H1 (cell line): ENCODE results near the gene MROH2B. TPM values are rescaled to one million over a fixed set of nuclear protein-coding genes. Genes with fewer than 3 reads are reported as not detected.

Experiments
- CTCF ChIA-PET: fragments of 300-600 bp; sonication (Branson Sonifier 250); formaldehyde crosslinking; loops from one replicate; lab custom pipeline; 2021; ENCODE audit not compliant: partially characterized antibody; lab: Charles Lee
- POLR2A ChIA-PET: fragments of 300-600 bp; sonication (Branson Sonifier 250); formaldehyde crosslinking; loops from one replicate; lab custom pipeline; 2021; ENCODE audit warnings: inconsistent platforms; ENCODE audit not compliant: partially characterized antibody; lab: Charles Lee
- DNase-seq, 2 experiments: peaks; one replicate each; pipeline versions ENCODE4 v3.0.0 to v3.0.0-alpha.2; 2010 to 2022; ENCODE audit warnings: low spot score in 2 of 2, low read depth in 1 of 2, mixed read lengths in 1 of 2
- FAIRE-seq: peaks from 2 replicates; lab custom pipeline; 2011; peaks lifted over from hg19 to GRCh38; lab: Jason Lieb, UNC
- H2AFZ ChIP-seq: 2 replicates; pipeline ENCODE4 v1.8.1; 2012; ENCODE audit warnings: low read length, inconsistent platforms
- H2AK5ac ChIP-seq: 2 replicates; pipeline ENCODE4 v1.6.1; 2013; ENCODE audit warnings: low read depth, low read length
- H2BK120ac ChIP-seq: replicated peaks from 2 replicates; pipeline ENCODE3; 2013; ENCODE audit warnings: low read depth, low read length, inconsistent platforms
- H2BK12ac ChIP-seq: 2 replicates; pipeline ENCODE4 v1.6.1; 2013; ENCODE audit warnings: low read depth, low read length
- H2BK15ac ChIP-seq: 2 replicates; pipeline ENCODE4 v1.6.1; 2013; ENCODE audit warnings: low read length
- H2BK20ac ChIP-seq: 2 replicates; pipeline ENCODE4 v1.6.1; 2013; ENCODE audit warnings: low read length
- H2BK5ac ChIP-seq: 2 replicates; pipeline ENCODE4 v1.6.1; 2013; ENCODE audit warnings: low read depth, low read length
- H3K14ac ChIP-seq: 2 replicates; pipeline ENCODE4 v1.6.1; 2013; ENCODE audit warnings: inconsistent platforms; ENCODE audit not compliant: insufficient read length
- H3K18ac ChIP-seq: 2 replicates; pipeline ENCODE4 v1.6.1; 2013; ENCODE audit warnings: low read length; ENCODE audit errors: extremely low read depth
- H3K23ac ChIP-seq: 2 replicates; pipeline ENCODE4 v1.6.1; 2013; ENCODE audit warnings: inconsistent platforms; ENCODE audit not compliant: insufficient read length
- H3K23me2 ChIP-seq: 2 replicates; pipeline ENCODE4 v1.6.1; 2013; ENCODE audit warnings: low read depth, low read length
- H3K27ac ChIP-seq: 2 replicates; pipeline ENCODE4 v1.6.1; 2011; ENCODE audit warnings: low read depth, low read length, inconsistent platforms
- H3K27me3 ChIP-seq, 4 experiments: replicated peaks in 1 of 4; 1 replicate in 1 of 4; 2 replicates in 3 of 4; pipeline versions ENCODE4 v1.6.1 to v1.8.1; 2011 to 2013; ENCODE audit warnings: low read length in 3 of 4, mild to moderate bottlenecking in 3 of 4, inconsistent platforms in 2 of 4, mixed read lengths in 2 of 4, moderate library complexity in 1 of 4; ENCODE audit not compliant: control insufficient read depth in 3 of 4, insufficient read depth in 3 of 4; ENCODE audit errors: extremely low read depth in 1 of 4
- H3K36me3 ChIP-seq, 4 experiments: 2 replicates each; pipeline versions ENCODE4 v1.6.1 to v1.8.1; 2011 to 2013; ENCODE audit warnings: mild to moderate bottlenecking in 4 of 4, low read length in 3 of 4, moderate library complexity in 2 of 4, control low read depth in 1 of 4, inconsistent platforms in 1 of 4; ENCODE audit not compliant: insufficient read depth in 4 of 4, control insufficient read depth in 2 of 4
- H3K4ac ChIP-seq: replicated peaks from 2 replicates; pipeline ENCODE3; 2013; ENCODE audit warnings: low read length, low read depth, mixed read lengths, inconsistent platforms; ENCODE audit not compliant: insufficient read length
- H3K4me1 ChIP-seq, 4 experiments: replicated peaks in 1 of 4; 1 replicate in 1 of 4; 2 replicates in 3 of 4; pipeline versions ENCODE4 v1.6.1 to v1.8.1; 2011 to 2013; ENCODE audit warnings: low read length in 3 of 4, inconsistent platforms in 2 of 4, mixed read lengths in 1 of 4; ENCODE audit not compliant: insufficient read depth in 4 of 4, control insufficient read depth in 3 of 4
- H3K4me2 ChIP-seq, 2 experiments: 2 replicates each; pipeline versions ENCODE4 v1.6.1 to v1.8.1; 2011 to 2013; ENCODE audit warnings: low read depth in 2 of 2, low read length in 2 of 2, control low read depth in 1 of 2, inconsistent platforms in 1 of 2, mild to moderate bottlenecking in 1 of 2; ENCODE audit not compliant: insufficient read depth in 1 of 2
- H3K4me3 ChIP-seq, 4 experiments: fragments of 200-600, 300-600 bp in 1 of 4; sonication (generic), shearing (Covaris generic), sonication (Bioruptor Twin) in 1 of 4; 2 replicates each; pipeline versions ENCODE4 v1.5.1 to v1.8.1; 2011 to 2016; ENCODE audit warnings: low read length in 4 of 4, low read depth in 3 of 4, control low read depth in 2 of 4, inconsistent platforms in 2 of 4, mild to moderate bottlenecking in 2 of 4, mixed read lengths in 1 of 4, moderate library complexity in 1 of 4; ENCODE audit not compliant: insufficient read depth in 2 of 4; ENCODE audit errors: extremely low read depth in 1 of 4
- H3K56ac ChIP-seq: replicated peaks from 2 replicates; pipeline ENCODE3; 2013; ENCODE audit warnings: low read depth, mild to moderate bottlenecking, mixed read lengths, low read length, inconsistent platforms; ENCODE audit not compliant: insufficient read length
- H3K79me1 ChIP-seq: 2 replicates; pipeline ENCODE4 v1.6.1; 2013; ENCODE audit warnings: low read depth, low read length, control low read depth
- H3K79me2 ChIP-seq, 2 experiments: 2 replicates each; pipeline versions ENCODE4 v1.6.1 to v1.8.1; 2012 to 2013; ENCODE audit warnings: low read length in 2 of 2, mild to moderate bottlenecking in 2 of 2, inconsistent platforms in 1 of 2; ENCODE audit not compliant: insufficient read depth in 2 of 2, control insufficient read depth in 1 of 2
- H3K9ac ChIP-seq, 4 experiments: replicated peaks in 1 of 4; 1 replicate in 1 of 4; 2 replicates in 3 of 4; pipeline versions ENCODE4 v1.6.1 to v1.8.1; 2011 to 2013; ENCODE audit warnings: low read depth in 3 of 4, low read length in 3 of 4, control low read depth in 2 of 4, mild to moderate bottlenecking in 2 of 4, moderate library complexity in 2 of 4, inconsistent platforms in 1 of 4; ENCODE audit errors: extremely low read depth in 1 of 4
- H3K9me3 ChIP-seq, 2 experiments: 2 replicates each; pipeline versions ENCODE4 v1.6.1 to v1.8.1; 2012 to 2013; ENCODE audit warnings: mild to moderate bottlenecking in 2 of 2, moderate library complexity in 2 of 2, control low read depth in 1 of 2, inconsistent platforms in 1 of 2, low read depth in 1 of 2, low read length in 1 of 2, mixed read lengths in 1 of 2; ENCODE audit not compliant: insufficient read depth in 2 of 2
- H4K20me1 ChIP-seq, 2 experiments: replicated peaks in 1 of 2; 2 replicates each; pipeline versions ENCODE3 to v1.8.1; 2011 to 2013; ENCODE audit warnings: inconsistent platforms in 2 of 2, low read length in 2 of 2, mild to moderate bottlenecking in 1 of 2; ENCODE audit not compliant: insufficient read depth in 2 of 2, control insufficient read depth in 1 of 2
- H4K5ac ChIP-seq: 2 replicates; pipeline ENCODE4 v1.6.1; 2013; ENCODE audit warnings: low read length, low read depth, mixed read lengths, inconsistent platforms; ENCODE audit not compliant: insufficient read length
- H4K8ac ChIP-seq: 2 replicates; pipeline ENCODE4 v1.8.0; 2013; ENCODE audit warnings: mild to moderate bottlenecking, moderate library complexity, low read length, inconsistent platforms; ENCODE audit not compliant: insufficient read depth; ENCODE audit errors: extremely low read depth
- H4K91ac ChIP-seq: replicated peaks from 2 replicates; pipeline ENCODE3; 2013; ENCODE audit warnings: low read length, mixed read lengths, inconsistent platforms; ENCODE audit not compliant: insufficient read length
- CEBPB ChIP-seq: IDR thresholded peaks from 2 replicates; pipeline ENCODE4 v1.6.1; 2012; ENCODE audit warnings: low read depth, low read length
- CTBP2 ChIP-seq: IDR thresholded peaks from 2 replicates; pipeline ENCODE4 v1.7.0; 2011; ENCODE audit warnings: borderline replicate concordance, mild to moderate bottlenecking, moderate library complexity, mixed read lengths, low read length; ENCODE audit not compliant: insufficient read depth, insufficient read length
- EZH2 ChIP-seq: fragments of 200-600 bp; sonication (generic); IDR thresholded peaks from 2 replicates; pipeline ENCODE4 v1.7.1; 2012; ENCODE audit warnings: low read depth, mild to moderate bottlenecking, moderate library complexity, low read length, inconsistent platforms; ENCODE audit not compliant: severe bottlenecking
- FOSL1 ChIP-seq: IDR thresholded peaks from 2 replicates; pipeline ENCODE4 v1.6.1; 2011; ENCODE audit warnings: mild to moderate bottlenecking, low read depth, low read length, moderate library complexity; ENCODE audit not compliant: insufficient read depth
- KDM4A ChIP-seq: IDR thresholded peaks from one replicate; pipeline ENCODE4 v1.7.1; 2012; ENCODE audit warnings: low read depth, mild to moderate bottlenecking, moderate library complexity, low read length, inconsistent platforms; ENCODE audit not compliant: severe bottlenecking
- KDM5A ChIP-seq: fragments of 200-600 bp; IDR thresholded peaks from 2 replicates; pipeline ENCODE4 v1.7.1; 2012; ENCODE audit warnings: mild to moderate bottlenecking, low read length, inconsistent platforms, mixed read lengths
- MAFK ChIP-seq: IDR thresholded peaks from 2 replicates; pipeline ENCODE4 v1.6.1; 2012; ENCODE audit warnings: low read depth, mild to moderate bottlenecking, improper control_type of control experiment, low read length
- RFX5 ChIP-seq: IDR thresholded peaks from 2 replicates; pipeline ENCODE4 v1.6.1; 2011; ENCODE audit warnings: low read depth, low read length, improper control_type of control experiment, borderline replicate concordance
- SP4 ChIP-seq: IDR thresholded peaks from 2 replicates; pipeline ENCODE4 v1.6.1; 2012; ENCODE audit warnings: low read length, inconsistent platforms
- WGBS, 2 experiments: shearing (Covaris generic) in 1 of 2; methylation state at CpG; one replicate each; pipeline versions ENCODE4 v1.1.6 to v1.1.7; 2013 to 2015; ENCODE audit warnings: low lambda C conversion rate in 2 of 2, mixed read lengths in 2 of 2, inconsistent platforms in 1 of 2, low coverage in 1 of 2, missing lambda C conversion rate in 1 of 2; ENCODE audit not compliant: insufficient replicate concordance in 2 of 2, insufficient coverage in 1 of 2, insufficient read length in 1 of 2; ENCODE audit errors: extremely low coverage in 1 of 2, missing lambda C conversion rate in 1 of 2; 5-methylcytosine and 5-hydroxymethylcytosine counted together
- polyA plus RNA-seq, 7 experiments: library from polyadenylated mRNA; depleted of rRNA in 3 of 7; stranded (reverse) in 5 of 7; unstranded in 2 of 7; fragments of >200 nt in 5 of 7; fragments of 200-250 nt in 2 of 7; gene quantifications; 1 replicate in 5 of 7; 2 replicates in 1 of 7; 4 replicates in 1 of 7; pipeline versions ENCODE4 v1.2.1 to v1.2.3, GENCODE V29; 2011 to 2013; ENCODE audit warnings: missing spikeins in 2 of 7, mixed read lengths in 2 of 7
- total RNA-seq: library from RNA; stranded (reverse); fragmentation: NEBNext Ultra II Directional; extraction: Animal tissue kit (Norgen Biotek cat#: 25700); gene quantifications from 2 replicates; pipeline ENCODE4 v1.2.1, GENCODE V29; 2021
- TF ChIP-seq, protein P1 (sequence below): IDR thresholded peaks from 2 replicates; pipeline ENCODE4 v1.6.1; 2011; ENCODE audit warnings: low read length, improper control_type of control experiment

MROH2B gene
- total and polyA plus RNA-seq, 2 of the 8 experiments (the other 6 are each of a cell fraction or from before 2014, with no cell fraction given): not detected

DNA sequence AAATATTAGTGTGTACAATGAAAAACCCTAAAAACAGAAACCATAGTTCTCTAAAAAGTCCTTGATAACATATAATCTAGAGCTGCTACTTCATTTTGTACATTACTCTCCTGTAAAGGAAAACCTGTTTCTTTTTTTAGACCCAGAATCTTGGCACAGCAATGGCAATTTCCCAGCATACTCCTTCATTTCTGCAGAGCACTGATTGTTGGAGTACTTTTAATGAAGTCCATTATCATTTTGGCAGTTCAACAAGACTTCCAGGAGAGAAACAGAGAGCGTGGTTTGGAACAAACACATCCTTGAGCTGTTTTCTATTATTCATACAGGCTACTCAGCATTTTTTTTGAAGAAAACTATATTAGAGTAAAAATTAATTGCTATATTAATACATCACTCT lies 22.7 kb upstream of the MROH2B start:
- 89% methylated on average over 1 of the region's 1 CpG; no CpG with 5 or more reads in 1 of the 2 experiments for WGBS, 2 experiments
- no peak overlapping the region for H3K4ac ChIP-seq
- FAIRE-seq: no peak

More for the DNA sequence above, 22.7 kb upstream of the MROH2B start:
- no peak overlapping the region for H3K18ac ChIP-seq
- H2BK120ac ChIP-seq: no peak overlapping the region
- no peaks in the 10 kb centered on the region for H3K4me1 ChIP-seq
- H3K27me3 ChIP-seq: no peaks in the 10 kb centered on the region
- CTCF ChIA-PET: interaction anchor here (0.8 kb wide), 1 partner anchor 10 kb away, joined by 3 read pairs; no protein-coding TSS in a partner anchor
- no peak overlapping the region for H2BK12ac ChIP-seq
- H3K27ac ChIP-seq: no peak overlapping the region
- no peak overlapping the region for H3K23ac ChIP-seq
- no peak overlapping the region for H3K4me3 ChIP-seq
- no peak overlapping the region for H2AFZ ChIP-seq
- no peak overlapping the region for H4K8ac ChIP-seq
- no peaks in the 10 kb centered on the region for H3K23me2 ChIP-seq
- H2BK5ac ChIP-seq: no peak overlapping the region
- no peak overlapping the region for H3K14ac ChIP-seq
- H3K36me3 ChIP-seq: no peaks in the 10 kb centered on the region
- no peak overlapping the region for H2BK15ac ChIP-seq
- no peaks in the 10 kb centered on the region for H3K79me1 ChIP-seq
- H4K5ac ChIP-seq: no peak overlapping the region
- no peak overlapping the region for H3K56ac ChIP-seq
- no peak overlapping the region for H3K4me2 ChIP-seq
- no peak for TF ChIP-seq MAFK
- TF ChIP-seq KDM5A: no peak
- TF ChIP-seq FOSL1: no peak
- TF ChIP-seq CEBPB: no peak
- TF ChIP-seq CTBP2: no peak
- TF ChIP-seq RFX5: no peak
- no peak for TF ChIP-seq EZH2
- TF ChIP-seq KDM4A: no peak
- TF ChIP-seq, protein P1, sequence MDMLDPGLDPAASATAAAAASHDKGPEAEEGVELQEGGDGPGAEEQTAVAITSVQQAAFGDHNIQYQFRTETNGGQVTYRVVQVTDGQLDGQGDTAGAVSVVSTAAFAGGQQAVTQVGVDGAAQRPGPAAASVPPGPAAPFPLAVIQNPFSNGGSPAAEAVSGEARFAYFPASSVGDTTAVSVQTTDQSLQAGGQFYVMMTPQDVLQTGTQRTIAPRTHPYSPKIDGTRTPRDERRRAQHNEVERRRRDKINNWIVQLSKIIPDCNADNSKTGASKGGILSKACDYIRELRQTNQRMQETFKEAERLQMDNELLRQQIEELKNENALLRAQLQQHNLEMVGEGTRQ: no peak
- TF ChIP-seq SP4: no peak
- TF ChIP-seq, all 59 proteins: peak for 0
- H4K20me1 ChIP-seq: no peaks in the 10 kb centered on the region
- POLR2A ChIA-PET: no interaction called here
- H4K91ac ChIP-seq: no peak overlapping the region
- no peak overlapping the region for H2AK5ac ChIP-seq
- no peak overlapping the region for H2BK20ac ChIP-seq
- H3K9me3 ChIP-seq: no peaks in the 10 kb centered on the region
- DNase-seq: no peak
- no peak overlapping the region for H3K9ac ChIP-seq
- H3K79me2 ChIP-seq: no peaks in the 10 kb centered on the region
